Measurements from ENCODE around the gene PODNL1. TPM values are rescaled to one million over a fixed set of nuclear protein-coding genes. Genes with fewer than 3 reads are reported as not detected.

PODNL1 gene
- total and polyA plus RNA-seq, 10 of the 15 experiments (the other 5 are each of a cell fraction or from before 2014, with no cell fraction given): 0.04 to 0.44 TPM; not detected in 8

DNA sequence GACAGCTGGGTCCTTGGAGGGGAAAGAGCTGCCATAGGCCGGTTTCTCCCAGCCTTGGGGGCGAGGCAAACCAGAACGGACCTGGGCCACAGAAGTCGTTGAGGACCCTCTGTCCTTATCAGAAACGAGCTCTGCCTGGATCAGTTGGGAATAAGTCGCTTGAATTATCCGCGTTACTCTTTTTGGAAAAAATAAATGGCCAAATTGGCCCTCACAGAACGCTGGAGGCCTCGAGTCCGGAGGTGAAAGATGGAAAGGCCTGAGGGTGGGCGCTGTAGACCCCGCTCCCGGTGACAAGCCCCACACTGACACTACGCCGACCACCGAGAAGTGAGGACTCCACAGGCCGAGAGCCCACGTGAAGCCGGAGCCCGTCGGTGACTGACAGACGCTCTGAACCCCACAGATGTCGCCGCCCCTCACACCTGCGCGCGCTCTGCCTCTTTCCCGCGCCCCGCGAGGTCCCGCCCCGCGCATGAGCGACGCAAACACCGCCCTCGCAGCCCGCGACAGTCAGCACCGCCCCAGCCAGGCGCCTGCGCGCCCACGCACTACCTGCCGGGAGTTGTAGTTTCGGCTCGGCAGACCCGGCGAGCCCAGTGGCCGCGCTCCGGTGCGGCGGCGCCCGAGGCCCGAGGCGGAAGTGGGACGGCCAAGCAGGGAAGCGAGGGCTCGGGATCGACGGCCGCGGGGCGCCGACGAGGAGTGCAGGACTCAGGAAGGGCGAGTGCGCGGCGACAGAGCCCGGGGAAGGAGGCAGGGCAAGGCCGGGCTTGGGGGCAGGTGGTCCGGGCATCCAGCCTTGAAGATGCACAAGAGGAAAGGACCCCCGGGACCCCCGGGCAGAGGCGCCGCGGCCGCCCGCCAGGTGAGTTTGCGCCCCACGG is 32.3 kb downstream of the PODNL1 start, which contains the start of the genes BRME1 and CC2D1A:
Gene BRME1, minus strand, starts transcription at position 484 of the 887 bp plus-strand sequence. CDS start 1,225 bp downstream, outside the sequence.
Gene CC2D1A, plus strand, starts transcription at position 568 of the 887 bp plus-strand sequence. Its CDS starts 241 bp downstream, at position 809.
- intact Hi-C loops (cut with micrococcal nuclease; ENCODE audit: unreplicated experiment): no loop called here
- POLR2A ChIA-PET: interaction anchor here (0.6 to 1.4 kb wide), 5 partner anchors 11 to 1256 kb away, joined by 3 to 4 read pairs (median 3); partner anchors contain the start of gene RFX1
- Histone ChIP-seq H3K4me1 (ENCODE audit: control insufficient read depth, insufficient read depth, low read length) (no peaks in the 10 kb centered on the region; the same call in 1 of the 2 replicates), H3K79me2 (ENCODE audit: control insufficient read depth, insufficient read depth, low read length) (peaks cover 5% of the 10 kb centered on the region), H3K4me3 (peak within 1 kb of the TSS; percentile 72), H2AFZ (ENCODE audit: control insufficient read depth, low read depth, low read length) (peak within 1 kb of the TSS; percentile 80), H3K4me2 (ENCODE audit: control insufficient read depth, insufficient read depth) (peak within 1 kb of the TSS; percentile 97), H3K9me3 (replicated peaks; ENCODE audit: control insufficient read depth, insufficient read depth, low read length) (no peaks in the 10 kb centered on the region), H3K27ac (ENCODE audit: control insufficient read depth, insufficient read depth) (peak within 1 kb of the TSS; percentile 55), H3K36me3 (ENCODE audit: control insufficient read depth in 2 of 2, insufficient read depth in 2 of 2, low read length in 1 of 2) (peaks cover 0 to 4% of the 10 kb centered on the region in 2 experiments; a peak in 1 of 4 replicates), H3K27me3 (replicated peaks in 1 of 2; ENCODE audit: control insufficient read depth in 2 of 2, insufficient read depth in 2 of 2, low read length in 1 of 2) (no peaks in the 10 kb centered on the region), H4K20me1 (ENCODE audit: control insufficient read depth, insufficient read depth) (no peaks in the 10 kb centered on the region), H3K9ac (ENCODE audit: control insufficient read depth, insufficient read depth, low read length) (peak within 1 kb of the TSS; percentile 71)
- peak; percentile 88 for FAIRE-seq
- ATAC-seq: peak; percentile 99
- DNase-seq (ENCODE audit: low read depth, low spot score): peak; percentile 65
- 20% methylated on average over 72 of the region's 86 CpGs for WGBS (ENCODE audit: insufficient coverage, insufficient replicate concordance, low lambda C conversion rate, missing lambda C conversion rate)
- CTCF ChIA-PET: interaction anchor here (0.6 to 1.1 kb wide), 6 partner anchors 123 to 575 kb away, joined by 3 to 8 read pairs (median 4); partner anchors contain the start of genes ASF1B and IL27RA
- SMC1A ChIA-PET (ENCODE audit: uncharacterized antibody, unreplicated experiment): interaction anchor here (0.6 to 1.6 kb wide), 5 partner anchors 11 to 143 kb away, joined by 3 to 5 read pairs (median 4); partner anchors contain the start of gene DCAF15
- BruUV-seq (replicated peaks): no TSS peak
- in situ Hi-C loops (cut with MboI): no loop called here
- RAD21 ChIA-PET (ENCODE audit: unreplicated experiment): interaction anchor here (0.8 to 1.2 kb wide), 3 partner anchors 101 to 230 kb away, joined by 3 to 9 read pairs (median 4); partner anchors contain the start of genes ASF1B, IL27RA and RFX1
- TF ChIP-seq NFYA (IDR thresholded peaks at IDR 0.05; ENCODE audit: borderline replicate concordance, low read depth, low read length): no peak
- TF ChIP-seq SMARCA5 (IDR thresholded peaks at IDR 0.05): no peak
- TF ChIP-seq, protein P1, sequence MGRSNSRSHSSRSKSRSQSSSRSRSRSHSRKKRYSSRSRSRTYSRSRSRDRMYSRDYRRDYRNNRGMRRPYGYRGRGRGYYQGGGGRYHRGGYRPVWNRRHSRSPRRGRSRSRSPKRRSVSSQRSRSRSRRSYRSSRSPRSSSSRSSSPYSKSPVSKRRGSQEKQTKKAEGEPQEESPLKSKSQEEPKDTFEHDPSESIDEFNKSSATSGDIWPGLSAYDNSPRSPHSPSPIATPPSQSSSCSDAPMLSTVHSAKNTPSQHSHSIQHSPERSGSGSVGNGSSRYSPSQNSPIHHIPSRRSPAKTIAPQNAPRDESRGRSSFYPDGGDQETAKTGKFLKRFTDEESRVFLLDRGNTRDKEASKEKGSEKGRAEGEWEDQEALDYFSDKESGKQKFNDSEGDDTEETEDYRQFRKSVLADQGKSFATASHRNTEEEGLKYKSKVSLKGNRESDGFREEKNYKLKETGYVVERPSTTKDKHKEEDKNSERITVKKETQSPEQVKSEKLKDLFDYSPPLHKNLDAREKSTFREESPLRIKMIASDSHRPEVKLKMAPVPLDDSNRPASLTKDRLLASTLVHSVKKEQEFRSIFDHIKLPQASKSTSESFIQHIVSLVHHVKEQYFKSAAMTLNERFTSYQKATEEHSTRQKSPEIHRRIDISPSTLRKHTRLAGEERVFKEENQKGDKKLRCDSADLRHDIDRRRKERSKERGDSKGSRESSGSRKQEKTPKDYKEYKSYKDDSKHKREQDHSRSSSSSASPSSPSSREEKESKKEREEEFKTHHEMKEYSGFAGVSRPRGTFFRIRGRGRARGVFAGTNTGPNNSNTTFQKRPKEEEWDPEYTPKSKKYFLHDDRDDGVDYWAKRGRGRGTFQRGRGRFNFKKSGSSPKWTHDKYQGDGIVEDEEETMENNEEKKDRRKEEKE (IDR thresholded peaks at IDR 0.05): no peak
- no peak for TF ChIP-seq ZNF207 (IDR thresholded peaks at IDR 0.05; ENCODE audit: borderline replicate concordance)
- peak in 1 of 2 experiments; percentile 88; a peak in 2 of 3 replicates for TF ChIP-seq EGR1 (IDR thresholded peaks at IDR 0.05; ENCODE audit: borderline replicate concordance in 1 of 2, low read depth in 2 of 2, low read length in 2 of 2)
- TF ChIP-seq, protein P2, sequence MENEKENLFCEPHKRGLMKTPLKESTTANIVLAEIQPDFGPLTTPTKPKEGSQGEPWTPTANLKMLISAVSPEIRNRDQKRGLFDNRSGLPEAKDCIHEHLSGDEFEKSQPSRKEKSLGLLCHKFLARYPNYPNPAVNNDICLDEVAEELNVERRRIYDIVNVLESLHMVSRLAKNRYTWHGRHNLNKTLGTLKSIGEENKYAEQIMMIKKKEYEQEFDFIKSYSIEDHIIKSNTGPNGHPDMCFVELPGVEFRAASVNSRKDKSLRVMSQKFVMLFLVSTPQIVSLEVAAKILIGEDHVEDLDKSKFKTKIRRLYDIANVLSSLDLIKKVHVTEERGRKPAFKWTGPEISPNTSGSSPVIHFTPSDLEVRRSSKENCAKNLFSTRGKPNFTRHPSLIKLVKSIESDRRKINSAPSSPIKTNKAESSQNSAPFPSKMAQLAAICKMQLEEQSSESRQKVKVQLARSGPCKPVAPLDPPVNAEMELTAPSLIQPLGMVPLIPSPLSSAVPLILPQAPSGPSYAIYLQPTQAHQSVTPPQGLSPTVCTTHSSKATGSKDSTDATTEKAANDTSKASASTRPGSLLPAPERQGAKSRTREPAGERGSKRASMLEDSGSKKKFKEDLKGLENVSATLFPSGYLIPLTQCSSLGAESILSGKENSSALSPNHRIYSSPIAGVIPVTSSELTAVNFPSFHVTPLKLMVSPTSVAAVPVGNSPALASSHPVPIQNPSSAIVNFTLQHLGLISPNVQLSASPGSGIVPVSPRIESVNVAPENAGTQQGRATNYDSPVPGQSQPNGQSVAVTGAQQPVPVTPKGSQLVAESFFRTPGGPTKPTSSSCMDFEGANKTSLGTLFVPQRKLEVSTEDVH (IDR thresholded peaks at IDR 0.05; ENCODE audit: low read depth, partially characterized antibody): peak; percentile 79
- no peak for TF ChIP-seq ATF7 (IDR thresholded peaks at IDR 0.05; ENCODE audit: low read depth)
- TF ChIP-seq RFX5 (IDR thresholded peaks at IDR 0.05; ENCODE audit: low read depth, low read length): no peak
- TF ChIP-seq IKZF2 (IDR thresholded peaks at IDR 0.05): no peak
- TF ChIP-seq DPF2 (IDR thresholded peaks at IDR 0.05): peak; percentile 51; the same call in 1 of the 2 replicates
- TF ChIP-seq SMC3 (IDR thresholded peaks at IDR 0.05; ENCODE audit: borderline replicate concordance, low read length): no peak
- no peak for TF ChIP-seq RCOR1 (conservative IDR thresholded peaks at IDR 0.05; ENCODE audit: low read depth, low read length)
- peak; percentile 25 to 72; a peak in 2 of 4 replicates for TF ChIP-seq BHLHE40 (IDR thresholded peaks at IDR 0.05; ENCODE audit: borderline replicate concordance in 1 of 2, low read depth in 2 of 2, low read length in 1 of 2)
- no peak for TF ChIP-seq ETV6 (conservative IDR thresholded peaks at IDR 0.05 in 1 of 2, IDR thresholded peaks at IDR 0.05 in 1 of 2; ENCODE audit: borderline replicate concordance in 1 of 2, low read depth in 1 of 2)
- no peak for TF ChIP-seq CHD4 (IDR thresholded peaks at IDR 0.05)
- TF ChIP-seq ZZZ3 (IDR thresholded peaks at IDR 0.05; ENCODE audit: control insufficient read depth, insufficient read length, low read depth): no peak
- TF ChIP-seq EZH2 (IDR thresholded peaks at IDR 0.05; ENCODE audit: borderline replicate concordance, control insufficient read depth, low read depth, low read length): no peak
